SK-N-SH (cell line): ENCODE data around the gene ATF4.

Source experiments
- EP300 ChIP-seq, 2 experiments: IDR thresholded peaks; 2 replicates each; pipeline versions ENCODE4 v1.4.0 to v1.6.1; 2012; ENCODE audit warnings: borderline replicate concordance in 1 of 2, low read depth in 1 of 2, low read length in 1 of 2
- EZH2phosphoT487 ChIP-seq: fragments of 200-600 bp; sonication (generic); IDR thresholded peaks from 2 replicates; pipeline ENCODE4 v1.6.1; 2017; ENCODE audit warnings: low read depth, mixed run types, mild to moderate bottlenecking, antibody characterized with exemption, moderate library complexity, borderline replicate concordance
- FOSL2 ChIP-seq: IDR thresholded peaks from 2 replicates; pipeline ENCODE4 v1.4.0; 2012; ENCODE audit warnings: low read depth, mild to moderate bottlenecking, moderate library complexity, borderline replicate concordance
- POLR2AphosphoS5 ChIP-seq: IDR thresholded peaks from 2 replicates; pipeline ENCODE4 v1.6.1; 2012; ENCODE audit warnings: low read depth, low read length
- RFX5 ChIP-seq: IDR thresholded peaks from 2 replicates; pipeline ENCODE4 v1.6.1; 2012; ENCODE audit warnings: mild to moderate bottlenecking, improper control_type of control experiment, low read length
- TAF1 ChIP-seq: IDR thresholded peaks from 2 replicates; pipeline ENCODE4 v1.6.1; 2012; ENCODE audit warnings: low read depth, mild to moderate bottlenecking, low read length, moderate library complexity, borderline replicate concordance
- TCF12 ChIP-seq: IDR thresholded peaks from 2 replicates; pipeline ENCODE4 v1.4.0; 2012
- TF ChIP-seq, protein P1 (sequence below): fragments of 200-600 bp; sonication (generic); IDR thresholded peaks from 2 replicates; pipeline ENCODE4 v1.6.1; 2017; ENCODE audit warnings: antibody characterized with exemption, mild to moderate bottlenecking, moderate library complexity
- TF ChIP-seq, protein P2 (sequence below): fragments of 150-350 bp; IDR thresholded peaks from 2 replicates; pipeline ENCODE4 v1.6.1; 2017; ENCODE audit warnings: antibody characterized with exemption, low read length, low read depth, borderline replicate concordance

DNA sequence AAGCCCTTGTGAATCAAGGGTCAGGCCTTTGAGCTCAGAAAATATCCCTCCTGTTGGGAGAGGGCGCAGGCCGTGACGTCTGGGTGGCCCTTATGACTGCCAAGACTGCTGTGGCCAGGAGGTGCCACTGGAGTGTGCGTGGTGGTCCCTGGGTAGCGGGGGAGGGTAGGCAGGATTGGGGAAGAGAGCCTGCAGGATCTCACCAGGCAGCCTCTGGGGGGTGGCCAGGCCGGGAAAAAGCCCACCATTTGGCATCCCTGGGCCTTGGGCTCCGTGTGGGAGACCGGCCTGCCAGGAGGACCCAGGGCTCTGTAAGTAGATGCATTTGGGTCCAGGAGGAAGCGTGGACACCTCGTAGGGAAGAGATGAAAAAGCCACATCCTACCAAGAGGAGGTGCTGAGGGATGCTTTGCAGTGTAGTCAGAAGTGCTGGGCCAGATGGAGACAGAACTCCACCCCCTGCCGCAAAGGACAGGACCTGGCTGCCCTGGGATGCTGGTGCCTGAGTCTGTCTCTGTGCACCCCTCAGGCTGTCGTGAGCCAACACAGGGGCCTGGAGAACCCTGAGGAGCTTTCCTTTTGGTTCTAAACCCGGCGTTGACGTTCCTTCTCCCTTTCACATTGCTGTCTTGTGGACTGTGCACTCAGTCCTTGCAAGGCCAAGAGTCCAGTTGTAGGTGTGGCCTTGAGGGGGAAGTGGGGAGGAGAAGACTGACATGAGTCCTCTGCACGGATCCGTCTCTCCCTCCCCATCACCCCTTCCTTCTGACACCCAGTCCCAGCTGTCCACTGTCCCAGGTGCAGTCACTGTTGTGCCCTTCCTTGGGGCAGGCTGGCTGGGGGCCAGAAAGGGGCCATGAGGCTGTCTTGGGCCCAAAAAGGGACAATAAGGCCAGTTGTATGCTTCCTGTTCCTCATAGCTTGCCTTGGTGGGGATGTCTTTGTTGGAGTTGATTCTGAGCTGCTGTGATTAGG is 31.0 kb upstream of the ATF4 start:
- TF ChIP-seq RFX5 (no peak), FOSL2 (no peak), TCF12 (no peak), POLR2AphosphoS5 (no peak), EZH2phosphoT487 (no peak), TAF1 (no peak), EP300 (IDR thresholded peaks at IDR 0.05; ENCODE audit: borderline replicate concordance in 1 of 2, low read depth in 1 of 2, low read length in 1 of 2) (no peak)
- TF ChIP-seq, protein P1, sequence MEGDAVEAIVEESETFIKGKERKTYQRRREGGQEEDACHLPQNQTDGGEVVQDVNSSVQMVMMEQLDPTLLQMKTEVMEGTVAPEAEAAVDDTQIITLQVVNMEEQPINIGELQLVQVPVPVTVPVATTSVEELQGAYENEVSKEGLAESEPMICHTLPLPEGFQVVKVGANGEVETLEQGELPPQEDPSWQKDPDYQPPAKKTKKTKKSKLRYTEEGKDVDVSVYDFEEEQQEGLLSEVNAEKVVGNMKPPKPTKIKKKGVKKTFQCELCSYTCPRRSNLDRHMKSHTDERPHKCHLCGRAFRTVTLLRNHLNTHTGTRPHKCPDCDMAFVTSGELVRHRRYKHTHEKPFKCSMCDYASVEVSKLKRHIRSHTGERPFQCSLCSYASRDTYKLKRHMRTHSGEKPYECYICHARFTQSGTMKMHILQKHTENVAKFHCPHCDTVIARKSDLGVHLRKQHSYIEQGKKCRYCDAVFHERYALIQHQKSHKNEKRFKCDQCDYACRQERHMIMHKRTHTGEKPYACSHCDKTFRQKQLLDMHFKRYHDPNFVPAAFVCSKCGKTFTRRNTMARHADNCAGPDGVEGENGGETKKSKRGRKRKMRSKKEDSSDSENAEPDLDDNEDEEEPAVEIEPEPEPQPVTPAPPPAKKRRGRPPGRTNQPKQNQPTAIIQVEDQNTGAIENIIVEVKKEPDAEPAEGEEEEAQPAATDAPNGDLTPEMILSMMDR, result no peak
- TF ChIP-seq, protein P2, sequence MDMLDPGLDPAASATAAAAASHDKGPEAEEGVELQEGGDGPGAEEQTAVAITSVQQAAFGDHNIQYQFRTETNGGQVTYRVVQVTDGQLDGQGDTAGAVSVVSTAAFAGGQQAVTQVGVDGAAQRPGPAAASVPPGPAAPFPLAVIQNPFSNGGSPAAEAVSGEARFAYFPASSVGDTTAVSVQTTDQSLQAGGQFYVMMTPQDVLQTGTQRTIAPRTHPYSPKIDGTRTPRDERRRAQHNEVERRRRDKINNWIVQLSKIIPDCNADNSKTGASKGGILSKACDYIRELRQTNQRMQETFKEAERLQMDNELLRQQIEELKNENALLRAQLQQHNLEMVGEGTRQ, result no peak
